RCC 7860 (cell line): ENCODE measurements around the gene EFS.
A peak's percentile ranks its signal among the peaks of the same experiment; 100 is the strongest.
"Not testable (repeated sequence)": the region's sequence is repeated elsewhere in the genome, so short reads cannot be mapped to it uniquely, and the experiment has no call there.

Experiments
- DNase-seq: peaks from one replicate; pipeline ENCODE4 v3.0.0-alpha.2; 2015; ENCODE audit warnings: low spot score
- FAIRE-seq: peaks from 2 replicates; lab custom pipeline; 2012; peaks lifted over from hg19 to GRCh38; lab: Jason Lieb, UNC

Gene EFS

DNA sequence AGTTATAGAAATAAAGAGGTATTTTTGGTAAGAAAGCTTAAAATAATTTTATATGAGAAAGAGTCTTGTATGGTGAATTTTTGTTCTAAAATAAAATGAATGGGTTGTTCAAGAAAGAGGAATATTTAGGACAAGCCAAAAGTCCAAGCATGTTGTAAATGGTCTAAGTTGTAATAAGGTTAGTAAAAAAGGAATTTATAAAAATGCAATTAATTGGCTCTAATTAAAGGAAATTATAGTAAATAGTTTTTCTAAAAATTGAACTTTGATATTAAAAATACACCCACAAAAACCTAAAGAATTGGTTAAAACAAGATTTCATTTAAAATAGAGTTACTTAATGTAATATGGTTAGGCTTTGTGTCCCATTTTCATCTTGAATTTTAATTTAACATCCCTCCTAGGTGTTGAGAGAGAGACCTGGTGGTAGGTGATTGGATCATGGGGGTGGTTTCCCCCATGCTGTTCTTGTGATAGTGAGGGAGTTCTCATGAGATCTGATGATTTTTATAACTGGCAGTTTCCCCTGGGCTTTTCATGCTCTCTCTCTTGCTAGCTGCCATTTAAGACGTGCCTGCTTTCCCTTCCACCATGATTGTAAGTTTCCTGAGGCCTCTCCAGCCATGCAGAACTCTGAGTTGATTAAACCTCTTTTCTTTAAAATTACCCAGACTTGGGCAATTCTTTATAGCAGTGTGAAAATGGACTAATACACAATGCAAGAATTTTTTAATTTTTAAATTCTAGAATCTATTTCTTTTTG is 25.3 kb downstream of the EFS start:
- DNase-seq, result no peak
- FAIRE-seq, result no peak

DNA sequence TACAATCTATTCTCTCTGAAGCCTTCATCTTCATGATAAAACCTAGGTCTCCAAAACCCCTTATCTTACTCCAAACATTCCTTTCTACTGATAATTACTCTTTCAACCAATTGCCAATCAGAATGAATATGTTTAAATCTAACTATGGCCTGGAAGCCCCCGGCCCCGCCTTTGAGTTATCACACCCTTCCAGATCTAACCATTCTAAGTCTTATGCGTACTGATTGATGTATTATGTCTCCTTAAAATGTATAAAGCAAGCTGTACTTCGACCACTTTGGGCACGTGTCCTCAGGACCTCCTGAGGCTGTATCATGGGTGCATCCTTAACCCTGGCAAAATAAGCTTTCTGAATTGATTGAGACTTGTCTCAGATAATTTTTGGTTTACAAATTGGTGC is 29.3 kb downstream of the EFS start:
- FAIRE-seq, result no peak
- DNase-seq, result no peak

DNA sequence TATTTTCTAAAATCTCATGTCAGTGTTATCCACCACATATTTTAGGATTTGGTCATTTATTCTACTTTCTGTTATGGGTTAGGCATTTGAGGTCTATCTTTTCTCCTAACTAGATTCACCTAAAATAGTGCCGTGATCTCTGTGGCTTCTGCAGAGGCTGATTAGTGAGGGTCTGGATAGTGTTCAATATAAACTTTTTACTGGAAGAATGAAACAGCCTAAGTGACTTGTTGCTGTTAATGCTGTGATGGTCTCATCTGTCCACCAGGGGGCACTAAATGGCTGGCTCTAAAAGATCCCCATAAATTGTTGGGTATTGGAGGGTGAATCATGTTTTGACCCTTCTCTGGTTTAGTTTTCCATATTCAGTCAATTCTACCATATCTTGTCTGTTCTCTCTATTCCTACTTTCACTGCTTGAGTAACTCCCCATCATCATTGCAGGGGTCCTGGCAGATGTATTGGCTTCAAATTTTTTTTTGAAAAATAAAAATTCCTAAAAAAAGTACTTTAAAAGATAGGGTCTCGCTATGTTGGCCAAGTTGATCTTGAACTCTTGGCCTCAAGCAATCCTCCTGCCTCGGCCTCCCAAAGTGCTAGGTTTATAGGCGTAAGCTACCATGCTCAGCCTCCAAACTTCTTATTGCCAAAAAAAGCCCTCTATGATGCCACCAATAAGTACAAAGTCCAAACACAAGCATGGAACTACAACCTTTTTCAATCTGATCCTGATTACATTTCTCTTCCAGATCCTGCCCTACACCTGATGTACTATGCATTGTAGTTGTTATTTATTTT is 36.8 kb downstream of the EFS start:
- FAIRE-seq (no peak), DNase-seq (peak; percentile 24)

DNA sequence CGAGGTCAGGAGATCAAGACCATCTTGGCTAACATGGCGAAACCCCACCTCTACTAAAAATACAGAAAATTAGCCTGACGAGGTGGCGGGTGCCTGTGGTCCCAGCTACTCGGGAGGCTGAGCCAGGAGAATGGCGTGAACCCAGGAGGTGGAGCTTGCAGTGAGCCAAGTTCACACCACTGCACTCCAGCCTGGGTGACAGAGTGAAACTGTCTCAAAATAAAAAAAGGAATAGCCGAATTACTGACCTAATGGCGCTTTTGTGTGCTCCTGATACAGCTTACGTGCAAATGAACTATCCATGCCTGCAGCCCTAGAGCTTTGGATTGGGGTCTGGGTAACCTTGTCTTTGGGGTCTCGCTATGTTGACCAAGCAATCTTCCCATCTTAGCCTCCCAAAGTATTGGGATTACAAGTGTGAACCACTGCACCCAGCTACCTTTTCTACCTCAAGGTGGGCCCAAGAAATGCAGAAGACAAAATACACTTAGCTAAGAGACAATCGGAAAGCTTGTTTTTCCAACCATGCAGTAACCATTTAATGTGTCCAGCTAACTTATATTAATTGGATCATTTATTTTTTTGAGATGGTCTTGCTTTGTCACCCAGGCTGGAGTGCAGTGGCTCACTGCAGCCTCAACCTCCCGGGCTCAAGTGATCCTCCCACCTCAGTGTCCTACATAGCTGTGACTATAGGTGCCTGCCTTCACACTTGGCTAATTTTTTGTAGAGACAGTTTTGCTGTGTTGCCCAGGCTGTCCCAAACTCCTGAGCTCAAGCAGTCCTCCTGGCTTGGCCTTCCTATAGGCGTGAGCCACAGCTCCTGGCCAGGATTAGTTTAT is 38.3 kb downstream of the EFS start:
- no peak for DNase-seq
- no peak for FAIRE-seq

DNA sequence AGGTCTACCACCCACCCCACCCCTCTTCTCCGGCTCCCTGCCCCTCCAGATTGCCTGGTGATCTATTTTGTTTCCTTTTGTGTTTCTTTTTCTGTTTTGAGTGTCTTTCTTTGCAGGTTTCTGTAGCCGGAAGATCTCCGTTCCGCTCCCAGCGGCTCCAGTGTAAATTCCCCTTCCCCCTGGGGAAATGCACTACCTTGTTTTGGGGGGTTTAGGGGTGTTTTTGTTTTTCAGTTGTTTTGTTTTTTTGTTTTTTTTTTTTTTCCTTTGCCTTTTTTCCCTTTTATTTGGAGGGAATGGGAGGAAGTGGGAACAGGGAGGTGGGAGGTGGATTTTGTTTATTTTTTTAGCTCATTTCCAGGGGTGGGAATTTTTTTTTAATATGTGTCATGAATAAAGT is 39.2 kb downstream of the EFS start:
- DNase-seq, FAIRE-seq: not testable (repeated sequence)

DNA sequence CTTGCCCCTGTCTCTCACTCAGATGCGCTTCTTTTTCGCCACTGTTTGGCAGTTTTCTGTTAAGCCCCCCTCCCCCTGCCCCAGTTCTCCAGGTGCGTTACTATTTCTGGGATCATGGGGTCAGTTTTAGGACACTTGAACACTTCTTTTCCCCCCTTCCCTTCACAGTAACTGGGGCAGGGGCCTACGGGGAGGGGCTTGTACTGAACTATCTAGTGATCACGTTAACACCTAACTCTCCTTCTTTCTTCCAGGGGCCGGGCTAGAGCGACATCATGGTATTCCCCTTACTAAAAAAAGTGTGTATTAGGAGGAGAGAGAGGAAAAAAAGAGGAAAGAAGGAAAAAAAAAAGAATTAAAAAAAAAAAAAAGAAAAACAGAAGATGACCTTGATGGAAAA is 40.0 kb downstream of the EFS start:
- DNase-seq (no peak), FAIRE-seq (no peak)

DNA sequence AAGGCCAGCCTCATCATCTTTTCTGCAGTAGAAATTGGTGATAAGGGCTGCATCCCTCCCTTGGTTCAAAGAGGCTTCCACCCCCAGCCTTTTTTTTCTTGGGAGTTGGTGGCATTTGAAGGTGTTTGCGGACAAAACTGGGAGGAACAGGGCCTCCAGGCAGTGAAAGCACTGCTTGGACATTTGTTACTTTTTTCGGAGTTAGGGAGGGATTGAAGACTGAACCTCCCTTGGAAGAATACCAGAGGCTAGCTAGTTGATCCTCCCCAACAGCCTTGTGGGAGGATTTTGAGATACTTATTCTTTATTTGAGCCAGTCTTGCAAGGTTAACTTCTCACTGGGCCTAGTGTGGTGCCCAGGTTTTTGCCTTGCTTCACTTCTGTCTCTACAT is 40.5 kb downstream of the EFS start:
- no peak for FAIRE-seq
- no peak for DNase-seq

DNA sequence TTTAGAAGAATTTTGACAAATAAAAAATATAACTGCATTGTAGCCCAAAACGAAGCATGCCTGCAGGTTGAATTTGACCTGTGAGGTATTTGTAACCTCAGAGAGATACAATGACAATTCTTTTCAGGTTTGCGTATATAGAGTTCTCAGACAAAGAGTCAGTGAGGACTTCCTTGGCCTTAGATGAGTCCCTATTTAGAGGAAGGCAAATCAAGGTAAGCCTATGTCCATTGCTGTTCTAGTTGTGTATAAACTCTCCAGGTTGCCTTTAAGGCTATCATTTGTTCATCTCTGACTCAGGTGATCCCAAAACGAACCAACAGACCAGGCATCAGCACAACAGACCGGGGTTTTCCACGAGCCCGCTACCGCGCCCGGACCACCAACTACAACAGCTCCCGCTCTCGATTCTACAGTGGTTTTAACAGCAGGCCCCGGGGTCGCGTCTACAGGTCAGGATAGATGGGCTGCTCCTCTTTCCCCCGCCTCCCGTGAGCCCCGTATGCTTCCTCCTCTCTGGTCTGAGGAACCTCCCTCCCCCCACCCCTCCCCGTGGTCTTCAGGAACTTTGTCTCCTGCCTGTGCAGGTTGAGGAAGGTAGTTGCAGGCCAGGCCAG is 41.0 kb downstream of the EFS start:
- FAIRE-seq, result no peak
- no peak for DNase-seq

DNA sequence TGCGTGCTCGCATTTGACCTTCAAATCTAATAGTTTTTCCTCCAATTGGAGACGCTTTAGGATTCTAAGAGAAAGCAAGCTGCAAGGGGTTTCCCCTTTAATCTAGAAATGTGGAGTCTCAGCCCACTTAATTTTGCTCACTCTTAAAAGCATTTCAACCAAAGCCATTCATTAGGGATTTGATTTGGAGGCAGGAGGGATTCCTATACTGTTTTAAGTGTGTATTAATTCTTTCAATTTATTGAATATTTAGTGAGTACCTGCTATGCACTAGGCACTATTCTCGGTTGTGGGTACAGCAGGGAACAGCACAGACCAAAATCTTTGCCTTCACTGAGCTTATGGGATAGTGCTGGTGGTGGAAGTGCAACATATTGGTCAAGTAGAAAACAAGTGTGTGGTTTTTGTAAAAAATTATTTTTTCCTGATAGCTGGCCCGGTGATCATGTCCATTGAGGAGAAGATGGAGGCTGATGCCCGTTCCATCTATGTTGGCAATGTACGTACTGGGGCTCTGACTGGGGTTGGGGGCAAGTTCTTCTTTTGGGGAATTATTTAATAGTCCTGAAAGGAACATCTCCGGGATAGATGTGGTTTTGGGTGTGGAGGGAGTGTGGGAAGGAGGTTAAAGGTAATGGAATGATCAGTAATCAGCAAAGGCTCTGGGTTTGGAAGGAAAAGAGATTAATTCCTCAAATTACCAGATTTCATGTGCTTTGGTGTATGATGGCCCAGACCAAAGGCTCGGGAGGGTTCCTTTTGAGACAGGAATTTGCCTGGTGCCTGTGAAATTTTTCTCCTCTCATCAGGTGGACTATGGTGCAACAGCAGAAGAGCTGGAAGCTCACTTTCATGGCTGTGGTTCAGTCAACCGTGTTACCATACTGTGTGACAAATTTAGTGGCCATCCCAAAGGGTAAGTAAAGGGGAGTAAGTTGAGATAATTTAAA is 42.1 kb downstream of the EFS start:
- no peak for FAIRE-seq
- DNase-seq, result no peak

DNA sequence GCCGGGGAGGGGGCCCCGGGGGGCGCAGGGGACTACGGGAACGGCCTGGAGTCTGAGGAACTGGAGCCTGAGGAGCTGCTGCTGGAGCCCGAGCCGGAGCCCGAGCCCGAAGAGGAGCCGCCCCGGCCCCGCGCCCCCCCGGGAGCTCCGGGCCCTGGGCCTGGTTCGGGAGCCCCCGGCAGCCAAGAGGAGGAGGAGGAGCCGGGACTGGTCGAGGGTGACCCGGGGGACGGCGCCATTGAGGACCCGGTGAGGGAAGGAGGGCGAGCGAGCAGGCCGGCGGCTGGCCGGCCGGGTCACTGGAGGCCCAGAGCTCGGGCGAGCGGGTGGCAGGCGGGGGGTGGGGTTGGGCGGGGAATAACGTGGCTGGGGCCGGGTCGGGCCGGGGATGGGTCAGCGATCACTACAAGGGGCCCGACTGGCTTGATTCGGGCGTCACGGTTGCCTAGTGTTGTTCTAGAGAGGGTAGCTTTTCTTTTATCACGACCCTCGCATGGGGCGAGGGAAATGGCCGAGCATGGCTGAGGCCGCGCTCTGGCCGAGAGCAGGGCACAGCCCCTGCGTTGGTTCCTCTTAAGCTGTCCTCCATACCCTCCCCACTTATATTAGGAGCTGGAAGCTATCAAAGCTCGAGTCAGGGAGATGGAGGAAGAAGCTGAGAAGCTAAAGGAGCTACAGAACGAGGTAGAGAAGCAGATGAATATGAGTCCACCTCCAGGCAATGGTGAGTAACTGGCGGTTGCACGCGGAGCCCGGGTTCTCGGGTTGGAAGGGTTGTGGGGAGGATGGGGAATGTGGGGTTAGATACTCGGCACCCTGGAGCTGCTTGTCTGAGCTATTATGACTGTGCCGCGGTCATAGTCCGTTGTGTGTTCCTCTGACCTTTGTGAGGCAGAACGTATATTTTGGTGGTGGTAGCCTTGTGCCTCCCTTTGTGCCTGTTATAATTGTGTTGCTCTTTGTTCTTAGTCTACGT is 43.1 kb downstream of the EFS start:
- FAIRE-seq, result no peak
- peak; percentile 22 for DNase-seq

DNA sequence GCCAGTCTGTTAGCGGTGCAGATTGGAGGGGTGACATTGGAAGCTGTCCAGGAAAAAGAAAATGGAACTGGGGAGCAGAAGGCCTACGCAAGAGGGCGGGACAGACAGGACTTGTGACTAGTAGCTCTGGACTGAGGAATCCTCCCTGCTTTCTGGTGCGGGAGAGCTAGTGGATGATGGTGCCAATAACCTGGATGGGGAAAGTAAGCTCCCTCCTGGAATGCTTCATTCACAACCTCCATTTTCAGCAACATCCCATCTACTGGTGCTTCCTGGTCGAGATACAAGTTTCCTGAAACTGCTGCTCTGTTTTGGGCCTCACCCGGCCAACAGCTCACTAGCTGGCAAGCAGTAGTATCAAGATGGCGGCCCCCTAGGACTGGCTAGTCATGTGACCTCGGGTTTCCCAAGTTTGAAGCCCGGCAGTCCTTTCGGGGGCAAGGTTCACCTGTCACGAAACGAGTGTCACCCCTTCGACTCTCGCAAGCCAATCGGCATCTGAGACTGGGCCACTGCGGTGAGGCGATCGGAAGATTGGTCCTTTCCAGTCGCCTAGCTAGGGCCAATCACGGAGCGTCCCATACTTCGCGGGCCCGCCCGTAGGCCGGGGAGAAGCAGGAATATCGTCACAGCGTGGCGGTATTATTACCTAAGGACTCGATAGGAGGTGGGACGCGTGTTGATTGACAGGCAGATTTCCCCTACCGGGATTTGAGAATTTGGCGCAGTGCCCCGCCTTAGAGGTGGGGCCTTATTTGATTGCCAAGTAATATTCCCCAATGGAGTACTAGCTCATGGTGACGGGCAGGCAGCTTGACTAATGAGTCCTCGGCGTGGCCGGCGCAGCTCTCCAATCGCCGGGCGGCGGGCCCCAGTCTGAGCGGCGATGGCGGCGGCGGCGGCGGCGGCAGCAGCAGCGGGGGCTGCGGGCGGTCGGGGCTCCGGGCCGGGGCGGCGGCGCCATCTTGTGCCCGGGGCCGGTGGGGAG is 44.1 kb downstream of the EFS start, which contains the start of gene PABPN1:
Gene PABPN1 (plus strand): TSS at position 874 of the 988 bp plus-strand sequence. CDS start 13 bp downstream, at position 887.
- peak; percentile 74 for FAIRE-seq
- peak; percentile 97 for DNase-seq

DNA sequence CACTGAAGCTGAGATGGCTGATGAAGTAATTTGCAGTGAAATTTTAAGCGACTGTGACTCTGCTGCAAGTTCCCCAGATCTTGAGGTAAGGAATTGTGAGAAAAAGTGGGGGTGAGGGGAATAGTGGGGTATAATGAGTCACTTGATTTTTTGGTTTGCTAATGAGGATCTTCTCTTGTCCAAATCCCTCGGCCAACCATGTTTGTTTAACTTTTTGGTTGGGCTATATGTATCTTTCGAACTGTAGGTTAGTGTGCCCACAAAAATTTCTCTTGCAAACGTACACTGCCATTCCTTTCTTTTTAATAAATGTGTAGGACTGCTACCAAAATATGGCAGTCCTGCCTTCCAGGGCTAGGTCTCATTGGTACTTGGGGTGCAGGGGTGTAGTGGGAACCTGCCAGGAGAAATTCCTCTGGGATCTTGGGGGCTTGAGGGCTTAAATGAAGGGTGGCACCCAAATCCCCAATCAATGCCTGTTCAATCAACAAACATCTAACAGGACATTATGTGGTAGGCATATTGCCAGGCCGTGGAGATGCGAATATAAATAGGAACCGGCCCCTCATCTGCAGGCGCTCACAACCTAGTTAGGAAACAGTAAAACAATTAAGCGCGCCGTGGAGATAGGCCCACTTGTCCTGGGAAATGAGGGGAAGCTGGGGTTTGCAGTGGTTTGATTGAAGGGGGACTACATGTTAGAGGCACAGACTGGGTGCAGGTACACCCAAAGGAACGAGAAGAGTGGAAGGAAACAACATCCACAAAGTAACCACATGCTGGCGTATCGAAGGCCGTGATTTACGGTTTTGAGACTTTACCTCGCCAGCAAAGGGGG is 45.0 kb downstream of the EFS start:
- DNase-seq (no peak), FAIRE-seq (no peak)

DNA sequence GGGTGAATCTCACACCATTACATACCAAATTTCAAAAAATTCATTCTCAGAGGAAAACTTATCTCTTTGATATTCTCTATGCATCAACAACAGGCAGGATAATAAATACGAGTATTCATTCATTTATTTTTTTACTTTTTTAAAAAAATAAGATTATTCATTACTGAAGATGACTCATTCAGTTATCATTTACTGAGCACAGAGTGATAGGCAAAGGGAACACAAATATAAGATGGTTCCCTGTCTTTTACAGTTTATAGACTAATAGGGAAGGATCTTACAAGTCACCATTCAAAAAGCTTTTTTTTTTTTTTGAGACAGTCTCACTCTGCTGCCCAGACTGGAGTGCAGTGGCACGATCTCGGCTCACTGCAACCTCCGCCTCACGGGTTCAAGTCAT is 48.7 kb downstream of the EFS start:
- FAIRE-seq, result no peak
- DNase-seq, result no peak

DNA sequence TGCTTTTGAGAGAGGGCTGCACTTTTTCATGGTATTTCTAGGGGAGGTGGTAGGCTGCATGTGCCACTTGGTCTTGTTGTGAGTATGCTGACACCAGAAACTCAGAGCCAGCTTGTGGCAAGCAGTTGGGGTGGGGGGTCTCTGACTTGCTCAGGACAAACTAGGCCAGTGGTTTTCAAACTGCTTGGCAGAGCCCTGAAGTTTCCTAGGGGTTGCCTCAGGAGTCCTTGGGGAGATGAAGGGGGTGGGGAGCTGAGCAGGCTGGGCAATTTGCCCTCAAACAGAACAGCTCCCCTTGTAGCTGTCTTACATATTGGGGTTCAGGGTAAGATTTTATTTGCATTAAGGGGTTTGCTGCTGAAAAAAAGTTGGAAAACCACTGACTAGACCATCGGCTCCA is 54.4 kb downstream of the EFS start:
- FAIRE-seq (no peak), DNase-seq (no peak)

DNA sequence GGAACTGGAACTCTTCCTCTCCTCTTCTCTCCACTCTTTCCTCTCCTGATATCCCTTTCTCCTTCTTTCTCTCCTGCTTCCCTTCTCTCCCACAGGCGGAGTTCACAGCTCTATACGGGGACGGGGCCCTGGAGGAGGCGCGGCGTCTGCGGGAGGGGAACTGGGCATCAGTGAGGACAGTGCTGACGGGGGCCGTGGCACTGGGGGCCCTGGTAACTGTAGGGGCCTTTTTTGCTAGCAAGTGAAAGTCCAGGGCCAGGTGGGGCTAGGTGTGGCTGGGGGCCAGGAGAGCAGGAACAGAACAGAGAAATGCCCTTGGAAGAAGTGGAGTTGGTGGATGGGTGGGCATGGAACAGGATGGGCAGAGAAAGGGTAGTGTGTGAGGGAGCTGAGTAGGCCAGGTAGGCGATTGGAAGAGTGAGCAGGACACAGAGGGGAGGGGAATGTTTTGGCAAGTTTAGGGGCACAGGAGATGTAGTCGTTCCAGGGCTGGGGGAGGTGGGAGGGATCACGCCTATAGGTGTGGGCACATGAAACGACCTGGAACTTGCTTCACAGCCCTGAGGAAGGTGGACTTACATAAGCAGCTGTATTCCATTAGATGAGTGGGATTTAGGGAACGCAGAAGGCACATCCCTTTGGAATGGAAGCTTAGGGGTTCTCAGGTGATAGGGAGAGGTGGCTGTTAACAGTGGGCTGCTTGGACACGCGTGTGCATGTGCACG is 56.1 kb downstream of the EFS start:
- DNase-seq, result no peak
- FAIRE-seq, result no peak
